Activated CD4-positive, alpha-beta T cell treated with anti-CD3 and anti-CD28 coated beads, Interleukin-2, amount 10 ng/mL, durations not matched to agents 7 days and 5 days (primary cell): ENCODE data around the gene C17orf107. TPM values are rescaled to one million over a fixed set of nuclear protein-coding genes. Genes with fewer than 3 reads are reported as not detected.
A peak's percentile ranks its signal among the peaks of the same experiment; 100 is the strongest.
"Not testable (repeated sequence)": the region's sequence is repeated elsewhere in the genome, so short reads cannot be mapped to it uniquely, and the experiment has no call there.

Experiments
- CTCF ChIA-PET: fragments of 350-600 bp; sonication (Branson Sonifier 250); formaldehyde crosslinking; loops from one replicate; lab custom pipeline; 2021; ENCODE audit warnings: antibody characterized with exemption; lab: Charles Lee
- POLR2A ChIA-PET: fragments of 350-600 bp; sonication (Branson Sonifier 250); formaldehyde crosslinking; loops from one replicate; lab custom pipeline; 2021; ENCODE audit warnings: antibody characterized with exemption; lab: Charles Lee
- DNase-seq: peaks from one replicate; pipeline ENCODE4 v3.0.0-alpha.2; 2020
- H3K27ac Mint-ChIP-seq: one replicate; pipeline ENCODE4 v1.8.0; 2021; ENCODE audit warnings: mild to moderate bottlenecking, moderate library complexity, mixed read lengths
- H3K27me3 Mint-ChIP-seq: one replicate; pipeline ENCODE4 v1.8.0; 2021; ENCODE audit warnings: mixed read lengths
- H3K36me3 Mint-ChIP-seq: one replicate; pipeline ENCODE4 v1.8.0; 2021; ENCODE audit warnings: low read depth, mixed read lengths
- H3K4me1 Mint-ChIP-seq: one replicate; pipeline ENCODE4 v1.8.0; 2021; ENCODE audit warnings: mixed read lengths
- H3K4me3 Mint-ChIP-seq: one replicate; pipeline ENCODE4 v1.8.0; 2021; ENCODE audit warnings: mild to moderate bottlenecking, moderate library complexity, mixed read lengths
- H3K9me3 Mint-ChIP-seq: one replicate; pipeline ENCODE4 v1.8.0; 2021; ENCODE audit warnings: mixed read lengths
- total RNA-seq, 2 experiments: library from RNA; stranded (reverse); gene quantifications; one replicate each; pipeline ENCODE4 v1.2.3, GENCODE V29; 2021

C17orf107 gene
- under 1 TPM; 0.77 to 0.92 TPM for total RNA-seq

GRCh38 chr17:4899341-4900230 lies at the start of gene C17orf107:
Gene C17orf107 (plus strand): TSS chr17:4899536. CDS start chr17:4899763, 227 bp downstream.
- POLR2A ChIA-PET = interaction anchor here (0.6 to 1.4 kb wide), 3 partner anchors 40 to 189 kb away, joined by 3 to 9 read pairs (median 4); partner anchors contain the start of genes ARRB2, RNF167 and SLC25A11
- no peaks in the 10 kb centered on the region for H3K9me3 Mint-ChIP-seq
- H3K4me1 Mint-ChIP-seq = peaks cover 40% of the 10 kb centered on the region
- DNase-seq = peak; percentile 87
- peak within 1 kb of the TSS; percentile 86 for H3K27ac Mint-ChIP-seq
- H3K4me3 Mint-ChIP-seq = peak within 1 kb of the TSS; percentile 82
- CTCF ChIA-PET = interaction anchor here (0.5 to 2.2 kb wide), 10 partner anchors 9 to 530 kb away, joined by 3 to 9 read pairs (median 4); partner anchors contain the start of genes ARRB2, GGT6, PELP1 and RNF167
- H3K36me3 Mint-ChIP-seq = peaks cover 13% of the 10 kb centered on the region
- peaks cover 13% of the 10 kb centered on the region for H3K27me3 Mint-ChIP-seq

- peaks cover 16% of the 10 kb centered on the region for H3K4me1 Mint-ChIP-seq
- peaks cover 34% of the 10 kb centered on the region for H3K36me3 Mint-ChIP-seq
- H3K4me3 Mint-ChIP-seq = no peak overlapping the region
- no peaks in the 10 kb centered on the region for H3K27me3 Mint-ChIP-seq
- peaks cover 6% of the 10 kb centered on the region for H3K9me3 Mint-ChIP-seq
- ChIA-PET CTCF (interaction anchor here (1.7 to 1.8 kb wide), 2 partner anchors 24 to 60 kb away, joined by 4 to 5 read pairs; no protein-coding TSS in a partner anchor), POLR2A (no interaction called here)
- no peak for DNase-seq
- no peak overlapping the region for H3K27ac Mint-ChIP-seq
Measured at GRCh38 chr17:4850246-4850645, 49.1 kb upstream of the C17orf107 start.

DNA sequence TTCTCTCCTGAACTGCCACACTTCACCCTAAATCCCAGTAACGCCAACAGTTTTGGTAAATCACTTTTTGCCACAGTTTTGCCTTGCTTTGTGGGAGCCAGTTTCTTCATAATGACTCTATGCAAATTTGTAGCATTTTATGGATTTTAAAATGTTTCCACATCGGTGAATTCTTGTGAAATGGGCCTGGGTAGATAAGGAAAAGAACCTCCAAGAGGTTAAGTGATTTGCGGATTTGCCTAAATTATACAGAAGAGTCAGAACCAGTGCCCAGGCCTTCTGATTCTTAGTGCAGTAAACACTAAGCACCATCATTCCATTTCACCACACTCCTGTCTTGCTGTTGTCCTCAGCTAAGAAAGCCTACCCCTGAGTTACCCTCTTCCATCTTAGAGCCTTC lies 48.3 kb upstream of the C17orf107 start:
- H3K36me3 Mint-ChIP-seq = peaks cover 31% of the 10 kb centered on the region
- no peak overlapping the region for H3K27ac Mint-ChIP-seq
- POLR2A ChIA-PET = no interaction called here
- CTCF ChIA-PET = interaction anchor here (1.4 kb wide), 1 partner anchor 61 kb away, joined by 3 read pairs; no protein-coding TSS in a partner anchor
- no peaks in the 10 kb centered on the region for H3K27me3 Mint-ChIP-seq
- H3K4me3 Mint-ChIP-seq = no peak overlapping the region
- DNase-seq = no peak
- H3K9me3 Mint-ChIP-seq = peaks cover 6% of the 10 kb centered on the region
- peaks cover 16% of the 10 kb centered on the region for H3K4me1 Mint-ChIP-seq

DNA sequence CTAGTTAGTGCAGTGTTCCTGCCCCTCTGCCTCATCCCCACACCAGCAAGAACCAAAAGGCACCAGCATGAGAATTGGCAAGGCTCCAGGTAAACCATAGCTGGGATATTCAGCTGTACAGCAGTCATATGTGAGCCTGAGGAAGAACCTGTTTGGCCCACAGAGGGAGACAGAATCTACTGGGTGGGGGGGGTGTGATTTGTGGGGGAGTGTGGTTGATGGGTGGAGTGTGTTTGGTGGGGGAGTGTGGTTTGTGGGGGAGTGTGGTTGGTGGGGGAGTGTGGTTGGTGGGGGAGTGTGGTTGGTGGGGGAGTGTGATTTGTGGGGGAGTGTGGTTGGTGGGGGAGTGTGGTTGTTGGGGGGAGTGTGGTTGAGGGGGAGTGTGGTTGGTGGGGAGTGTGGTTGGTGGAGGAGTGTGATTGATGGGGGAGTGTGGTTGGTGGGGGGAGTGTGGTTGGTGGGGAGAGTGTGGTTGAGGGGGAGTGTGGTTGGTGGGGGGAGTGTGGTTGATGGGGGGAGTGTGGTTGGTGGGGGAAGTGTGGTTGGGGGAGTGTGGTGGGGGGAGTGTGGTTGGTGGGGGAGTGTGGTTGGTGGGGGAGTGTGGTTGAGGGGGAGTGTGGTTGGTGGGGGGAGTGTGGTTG lies 46.6 kb upstream of the C17orf107 start:
- ChIA-PET CTCF (interaction anchor here (1.1 kb wide), 1 partner anchor 11 kb away, joined by 4 read pairs; no protein-coding TSS in a partner anchor), POLR2A (no interaction called here)
- Mint-ChIP-seq H3K27me3 (no peaks in the 10 kb centered on the region), H3K27ac (peak overlapping the region; percentile 76), H3K36me3 (peaks cover 39% of the 10 kb centered on the region), H3K4me3 (peak overlapping the region; percentile 6), H3K9me3 (peaks cover 6% of the 10 kb centered on the region), H3K4me1 (peaks cover 16% of the 10 kb centered on the region)
- no peak for DNase-seq

DNA sequence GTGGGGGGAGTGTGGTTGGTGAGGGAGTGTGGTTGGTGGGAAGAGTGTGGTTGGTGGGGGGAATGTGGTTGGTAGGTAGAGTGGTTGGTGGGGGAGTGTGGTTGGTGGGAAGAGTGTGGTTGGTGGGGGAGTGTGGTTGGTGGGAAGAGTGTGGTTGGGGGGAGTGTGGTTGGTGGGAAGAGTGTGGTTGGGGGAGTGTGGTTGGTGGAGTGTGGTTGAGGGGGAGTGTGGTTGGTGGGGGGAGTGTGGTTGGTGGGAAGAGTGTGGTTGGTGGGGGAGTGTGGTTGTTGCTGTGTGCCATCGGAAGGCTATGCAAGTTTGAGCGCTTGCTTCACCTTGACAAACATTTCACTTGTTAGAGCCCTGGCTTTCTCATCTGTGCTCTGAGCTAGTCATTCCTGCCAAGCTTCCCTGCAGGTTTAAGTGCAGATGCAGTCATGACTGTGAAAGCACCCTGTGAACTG lies 46.1 kb upstream of the C17orf107 start:
- no peak for DNase-seq
- peaks cover 6% of the 10 kb centered on the region for H3K9me3 Mint-ChIP-seq
- H3K4me3 Mint-ChIP-seq = no peak overlapping the region
- peaks cover 39% of the 10 kb centered on the region for H3K36me3 Mint-ChIP-seq
- H3K27ac Mint-ChIP-seq = no peak overlapping the region
- no peaks in the 10 kb centered on the region for H3K27me3 Mint-ChIP-seq
- POLR2A ChIA-PET = no interaction called here
- CTCF ChIA-PET = interaction anchor here (0.8 kb wide), 1 partner anchor 16 kb away, joined by 4 read pairs; no protein-coding TSS in a partner anchor
- H3K4me1 Mint-ChIP-seq = peaks cover 19% of the 10 kb centered on the region

GRCh38 chr17:4854111-4854681 lies 45.1 kb upstream of the C17orf107 start:
- no peak overlapping the region for H3K4me3 Mint-ChIP-seq
- peaks cover 39% of the 10 kb centered on the region for H3K36me3 Mint-ChIP-seq
- H3K27me3 Mint-ChIP-seq = no peaks in the 10 kb centered on the region
- DNase-seq = no peak
- CTCF ChIA-PET = no interaction called here
- H3K4me1 Mint-ChIP-seq = peaks cover 22% of the 10 kb centered on the region
- H3K9me3 Mint-ChIP-seq = peaks cover 6% of the 10 kb centered on the region
- H3K27ac Mint-ChIP-seq = peak overlapping the region; percentile 36
- POLR2A ChIA-PET = no interaction called here

- POLR2A ChIA-PET = no interaction called here
- no peak overlapping the region for H3K27ac Mint-ChIP-seq
- peaks cover 32% of the 10 kb centered on the region for H3K36me3 Mint-ChIP-seq
- CTCF ChIA-PET = interaction anchor here (0.5 to 0.6 kb wide), 2 partner anchors 68 to 637 kb away, joined by 3 read pairs; no protein-coding TSS in a partner anchor
- DNase-seq = no peak
- H3K4me3 Mint-ChIP-seq = no peak overlapping the region
- peaks cover 16% of the 10 kb centered on the region for H3K4me1 Mint-ChIP-seq
- H3K27me3 Mint-ChIP-seq = no peaks in the 10 kb centered on the region
- peaks cover 6% of the 10 kb centered on the region for H3K9me3 Mint-ChIP-seq
Measured at GRCh38 chr17:4856271-4856936, 42.9 kb upstream of the C17orf107 start.

- H3K4me3 Mint-ChIP-seq = no peak overlapping the region
- ChIA-PET POLR2A (no interaction called here), CTCF (interaction anchor here (0.5 to 1.2 kb wide), 2 partner anchors 68 to 641 kb away, joined by 3 to 5 read pairs; no protein-coding TSS in a partner anchor)
- peaks cover 6% of the 10 kb centered on the region for H3K9me3 Mint-ChIP-seq
- H3K27ac Mint-ChIP-seq = no peak overlapping the region
- H3K27me3 Mint-ChIP-seq = no peaks in the 10 kb centered on the region
- peaks cover 17% of the 10 kb centered on the region for H3K4me1 Mint-ChIP-seq
- DNase-seq = no peak
- H3K36me3 Mint-ChIP-seq = peaks cover 28% of the 10 kb centered on the region
Measured at GRCh38 chr17:4856937-4857314, 42.4 kb upstream of the C17orf107 start.

GRCh38 chr17:4857347-4857746 lies 42.0 kb upstream of the C17orf107 start:
- H3K27ac Mint-ChIP-seq, H3K27me3 Mint-ChIP-seq, H3K4me3 Mint-ChIP-seq, DNase-seq, POLR2A ChIA-PET, H3K9me3 Mint-ChIP-seq: not testable (repeated sequence)
- Mint-ChIP-seq H3K4me1 (peaks cover 14% of the 10 kb centered on the region), H3K36me3 (peaks cover 24% of the 10 kb centered on the region)
- CTCF ChIA-PET = interaction anchor here (0.5 to 1.5 kb wide), 3 partner anchors 67 to 642 kb away, joined by 3 to 5 read pairs (median 4); no protein-coding TSS in a partner anchor

GRCh38 chr17:4858068-4858881 lies 41.1 kb upstream of the C17orf107 start:
- peaks cover 14% of the 10 kb centered on the region for H3K4me1 Mint-ChIP-seq
- H3K27me3 Mint-ChIP-seq = no peaks in the 10 kb centered on the region
- H3K36me3 Mint-ChIP-seq = peaks cover 22% of the 10 kb centered on the region
- H3K4me3 Mint-ChIP-seq = no peak overlapping the region
- H3K27ac Mint-ChIP-seq = no peak overlapping the region
- POLR2A ChIA-PET = interaction anchor here (0.6 kb wide), 1 partner anchor 12 kb away, joined by 5 read pairs; no protein-coding TSS in a partner anchor
- CTCF ChIA-PET = interaction anchor here (0.6 to 1.6 kb wide), 8 partner anchors 9 to 642 kb away, joined by 3 to 6 read pairs (median 4); no protein-coding TSS in a partner anchor
- no peaks in the 10 kb centered on the region for H3K9me3 Mint-ChIP-seq
- DNase-seq = no peak

- ChIA-PET POLR2A (no interaction called here), CTCF (interaction anchor here (0.9 to 1.6 kb wide), 5 partner anchors 8 to 68 kb away, joined by 3 to 6 read pairs (median 4); no protein-coding TSS in a partner anchor)
- no peak overlapping the region for H3K27ac Mint-ChIP-seq
- H3K27me3 Mint-ChIP-seq = no peaks in the 10 kb centered on the region
- no peak overlapping the region for H3K4me3 Mint-ChIP-seq
- H3K4me1 Mint-ChIP-seq = peaks cover 16% of the 10 kb centered on the region
- no peaks in the 10 kb centered on the region for H3K9me3 Mint-ChIP-seq
- no peak for DNase-seq
- H3K36me3 Mint-ChIP-seq = peaks cover 21% of the 10 kb centered on the region
Measured at GRCh38 chr17:4858882-4859260, 40.5 kb upstream of the C17orf107 start.
